BLaER1 (cell line): Measurements from ENCODE around the gene TSPAN32.

ENCODE experiments used
- H3K27ac ChIP-seq: shearing (Covaris generic); formaldehyde crosslinking; 2 replicates; pipeline ENCODE4 v1.8.1; 2022
- H3K27me3 ChIP-seq: shearing (Covaris generic); formaldehyde crosslinking; 2 replicates; pipeline ENCODE4 v1.8.1; 2022
- H3K36me3 ChIP-seq: shearing (Covaris generic); formaldehyde crosslinking; 2 replicates; pipeline ENCODE4 v1.8.1; 2022
- H3K4me1 ChIP-seq: shearing (Covaris generic); formaldehyde crosslinking; 2 replicates; pipeline ENCODE4 v1.8.1; 2022
- H3K4me2 ChIP-seq: shearing (Covaris generic); formaldehyde crosslinking; 2 replicates; pipeline ENCODE4 v1.8.1; 2022
- H3K4me3 ChIP-seq: shearing (Covaris generic); formaldehyde crosslinking; 2 replicates; pipeline ENCODE4 v1.8.1; 2022
- H3K9ac ChIP-seq: shearing (Covaris generic); formaldehyde crosslinking; 2 replicates; pipeline ENCODE4 v1.8.1; 2022
- H3K9me3 ChIP-seq: shearing (Covaris generic); formaldehyde crosslinking; 2 replicates; pipeline ENCODE4 v1.8.1; 2022
- H4K20me1 ChIP-seq: shearing (Covaris generic); formaldehyde crosslinking; 2 replicates; pipeline ENCODE4 v1.8.1; 2022
- Cebpa-rat ChIP-seq: shearing (Covaris generic); IDR thresholded peaks from 2 replicates; pipeline ENCODE4 v1.8.1; 2022

Gene TSPAN32

DNA sequence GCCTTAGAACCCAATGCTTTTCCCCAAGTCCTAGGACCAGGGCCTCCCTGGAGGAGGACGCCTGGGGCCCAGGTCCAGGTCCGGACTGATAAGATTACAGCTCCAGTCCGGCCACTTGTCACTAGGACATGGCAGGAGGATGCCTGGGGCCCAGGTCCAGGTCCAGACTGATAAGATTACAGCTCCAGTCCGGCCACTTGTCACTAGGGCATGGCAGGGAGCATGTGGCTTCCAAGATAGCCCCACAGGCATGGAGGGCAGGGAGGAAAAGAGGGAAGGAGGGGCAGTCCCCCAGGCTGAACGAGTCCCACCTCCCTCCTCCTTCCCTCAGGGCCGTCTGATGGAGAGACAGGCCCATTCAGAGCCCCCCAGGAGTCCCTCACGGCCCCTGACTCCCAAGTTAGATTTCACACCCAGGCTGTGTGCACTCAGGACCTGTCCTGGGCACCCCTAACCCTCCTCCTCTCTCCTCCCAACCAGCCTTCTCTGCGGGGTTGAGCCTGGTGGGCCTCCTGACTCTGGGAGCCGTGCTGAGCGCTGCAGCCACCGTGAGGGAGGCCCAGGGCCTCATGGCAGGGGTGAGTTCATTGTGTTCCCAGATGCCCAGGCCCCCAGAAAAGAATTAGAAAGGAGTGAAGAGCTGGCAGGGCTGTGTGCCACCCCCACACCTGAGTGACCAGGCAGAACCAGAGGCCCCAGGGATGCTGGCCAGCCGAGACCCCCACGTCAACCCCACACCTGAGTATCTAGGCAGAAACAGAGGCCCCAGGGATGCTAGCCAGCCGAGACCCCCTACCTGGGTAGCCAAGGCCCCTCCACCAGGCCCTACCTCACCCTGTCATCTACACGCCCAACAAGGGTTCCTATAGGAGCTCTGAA, 2.1 kb downstream of the TSPAN32 start:
- Histone ChIP-seq H3K4me1 (peaks cover 86% of the 10 kb centered on the region), H3K9me3 (no peaks in the 10 kb centered on the region), H3K9ac (no peak overlapping the region), H3K4me3 (no peak overlapping the region), H3K36me3 (no peaks in the 10 kb centered on the region), H3K27me3 (no peaks in the 10 kb centered on the region; the same call in 1 of the 2 replicates), H4K20me1 (peaks cover 24% of the 10 kb centered on the region; the same call in 1 of the 2 replicates), H3K4me2 (peak overlapping the region; percentile 91), H3K27ac (no peak overlapping the region)
- no peak for TF ChIP-seq Cebpa-rat

DNA sequence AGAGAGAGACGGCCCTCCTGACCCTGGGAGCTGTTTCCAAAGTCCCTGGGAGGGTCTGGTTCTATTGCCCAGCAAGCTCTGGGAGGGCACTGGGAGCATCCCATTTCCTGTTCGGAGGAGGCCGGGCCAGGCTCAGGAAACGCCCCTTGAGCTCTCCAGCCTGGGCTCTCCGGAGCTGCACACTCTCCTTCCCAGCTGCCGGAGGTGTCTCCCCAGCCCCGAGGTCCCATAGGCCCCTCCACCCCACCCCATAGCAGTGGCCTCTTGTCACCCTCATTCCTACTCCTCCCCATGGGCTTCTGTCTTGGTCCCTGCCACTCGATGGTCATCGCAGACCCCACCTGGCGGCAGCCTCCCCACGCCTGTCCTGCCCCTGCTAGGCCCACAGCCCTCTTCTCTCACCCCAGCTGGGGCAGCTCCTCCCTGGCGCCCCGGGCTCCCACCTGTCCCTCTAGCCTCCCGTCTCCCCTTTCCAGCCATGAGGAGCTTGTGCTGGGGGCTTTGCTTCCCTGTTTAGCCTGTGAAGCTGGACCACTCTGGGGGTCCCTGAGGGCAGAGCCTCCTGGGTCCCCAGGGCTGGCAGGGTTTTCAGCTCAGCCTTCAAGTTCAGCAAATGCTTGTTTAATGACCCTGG, 2.8 kb downstream of the TSPAN32 start:
- Histone ChIP-seq H4K20me1 (peaks cover 21% of the 10 kb centered on the region; the same call in 1 of the 2 replicates), H3K4me1 (peaks cover 78% of the 10 kb centered on the region), H3K9ac (peak overlapping the region; percentile 43; the same call in 1 of the 2 replicates), H3K4me2 (peak overlapping the region; percentile 71; the same call in 1 of the 2 replicates), H3K36me3 (no peaks in the 10 kb centered on the region), H3K27me3 (no peaks in the 10 kb centered on the region; the same call in 1 of the 2 replicates), H3K27ac (no peak overlapping the region), H3K4me3 (no peak overlapping the region), H3K9me3 (no peaks in the 10 kb centered on the region)
- TF ChIP-seq Cebpa-rat = no peak

DNA sequence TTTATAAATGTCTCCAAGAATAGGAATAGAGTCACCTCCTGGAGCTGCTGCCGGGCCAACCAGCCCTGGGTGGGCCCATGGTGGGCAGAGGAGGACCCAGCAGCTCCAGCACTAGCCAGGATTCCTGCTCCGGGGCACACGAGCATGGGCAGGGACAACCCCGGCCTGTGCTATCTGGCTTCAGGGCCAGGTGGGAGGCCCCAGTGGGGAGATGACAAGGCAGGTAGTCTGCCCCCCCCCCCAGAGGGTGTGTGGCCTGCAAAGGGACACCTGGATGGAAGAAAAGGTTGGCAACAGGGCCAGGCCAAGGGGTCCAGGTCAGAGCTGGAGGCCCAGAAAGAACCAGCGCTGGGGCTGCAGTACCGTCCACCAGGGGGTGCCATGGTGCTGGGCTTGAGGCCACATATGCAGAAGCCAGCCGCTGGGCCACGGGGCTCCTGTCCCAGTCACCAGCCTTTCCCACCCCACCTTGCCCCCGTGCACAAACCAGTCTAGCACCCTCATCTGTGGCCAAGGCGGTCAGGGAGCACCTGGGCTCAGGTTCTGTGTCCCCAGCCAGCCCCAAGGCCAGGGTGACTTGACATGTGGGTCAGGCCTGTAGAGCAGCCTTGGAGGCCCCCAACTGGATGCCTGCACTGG, 3.4 kb downstream of the TSPAN32 start:
- Histone ChIP-seq H3K9ac (peak overlapping the region; percentile 43; the same call in 1 of the 2 replicates), H4K20me1 (peaks cover 21% of the 10 kb centered on the region; the same call in 1 of the 2 replicates), H3K27ac (no peak overlapping the region), H3K36me3 (no peaks in the 10 kb centered on the region), H3K4me1 (peaks cover 75% of the 10 kb centered on the region), H3K4me3 (no peak overlapping the region), H3K4me2 (peak overlapping the region; percentile 71), H3K9me3 (no peaks in the 10 kb centered on the region), H3K27me3 (no peaks in the 10 kb centered on the region; the same call in 1 of the 2 replicates)
- TF ChIP-seq Cebpa-rat = no peak

DNA sequence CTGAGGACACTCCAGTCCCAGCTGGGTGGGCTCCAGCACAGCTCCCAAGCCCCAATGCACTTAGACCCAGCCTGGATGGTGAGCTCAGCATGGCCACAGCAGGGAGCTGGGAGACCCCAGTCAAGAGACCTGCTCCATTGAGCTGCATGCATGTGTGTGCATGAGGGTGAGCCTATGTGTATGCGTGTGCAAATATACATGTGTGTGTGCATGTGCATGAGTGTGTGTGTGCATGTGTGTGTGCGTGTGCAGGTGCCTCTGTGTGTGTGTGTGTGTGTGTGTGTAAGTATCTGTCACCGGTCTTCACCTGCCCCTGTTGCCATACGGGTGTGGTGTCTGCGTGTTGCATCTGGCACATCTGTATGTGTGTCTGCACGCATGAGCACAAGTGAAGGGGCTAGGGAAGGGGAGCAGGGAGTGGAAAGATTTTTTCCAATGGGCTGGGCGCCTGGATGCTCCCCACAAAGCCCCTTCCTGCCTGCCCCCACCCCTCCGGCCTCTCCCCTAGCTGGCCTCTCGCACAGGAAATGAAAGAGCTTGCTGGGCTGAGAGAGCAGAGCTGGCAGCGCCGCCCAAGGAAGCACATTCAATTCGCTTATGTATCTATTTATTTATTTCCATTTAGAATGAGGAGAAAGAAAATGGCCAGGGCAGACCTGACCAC, 4.1 kb downstream of the TSPAN32 start:
- peaks cover 15% of the 10 kb centered on the region; the same call in 1 of the 2 replicates for H4K20me1 ChIP-seq
- no peaks in the 10 kb centered on the region for H3K36me3 ChIP-seq
- no peak overlapping the region for H3K4me3 ChIP-seq
- H3K27ac ChIP-seq = peak overlapping the region; percentile 44; the same call in 1 of the 2 replicates
- H3K9ac ChIP-seq = no peak overlapping the region
- peaks cover 68% of the 10 kb centered on the region for H3K4me1 ChIP-seq
- no peaks in the 10 kb centered on the region for H3K9me3 ChIP-seq
- H3K27me3 ChIP-seq = no peaks in the 10 kb centered on the region; the same call in 1 of the 2 replicates
- peak overlapping the region; percentile 71 for H3K4me2 ChIP-seq
- no peak for TF ChIP-seq Cebpa-rat

DNA sequence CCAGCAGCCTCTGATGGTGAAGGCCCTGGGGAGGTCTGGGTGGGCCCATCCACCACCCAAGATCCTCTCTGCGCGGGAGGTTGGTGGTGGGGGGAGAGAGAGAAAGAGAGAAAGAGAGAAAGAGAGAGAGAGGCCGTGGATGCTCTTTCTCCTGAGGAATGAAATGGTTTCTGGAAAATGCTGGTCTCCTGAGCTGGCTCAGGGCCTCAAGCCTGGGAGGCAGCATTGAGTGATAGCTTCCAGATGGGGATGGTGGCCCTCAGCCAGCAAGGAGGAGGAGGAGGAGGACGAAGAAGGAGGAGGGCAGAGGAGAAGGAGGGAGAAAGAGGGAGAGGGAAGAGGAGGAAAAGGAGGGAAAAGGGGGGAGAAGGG, 4.6 kb downstream of the TSPAN32 start:
- Histone ChIP-seq H3K4me3 (no peak overlapping the region), H3K27me3 (no peaks in the 10 kb centered on the region; the same call in 1 of the 2 replicates), H3K4me1 (peaks cover 63% of the 10 kb centered on the region), H3K27ac (peak overlapping the region; percentile 44; the same call in 1 of the 2 replicates), H3K9ac (no peak overlapping the region), H4K20me1 (peaks cover 9% of the 10 kb centered on the region; the same call in 1 of the 2 replicates), H3K9me3 (no peaks in the 10 kb centered on the region), H3K4me2 (peak overlapping the region; percentile 71), H3K36me3 (no peaks in the 10 kb centered on the region)
- no peak for TF ChIP-seq Cebpa-rat

DNA sequence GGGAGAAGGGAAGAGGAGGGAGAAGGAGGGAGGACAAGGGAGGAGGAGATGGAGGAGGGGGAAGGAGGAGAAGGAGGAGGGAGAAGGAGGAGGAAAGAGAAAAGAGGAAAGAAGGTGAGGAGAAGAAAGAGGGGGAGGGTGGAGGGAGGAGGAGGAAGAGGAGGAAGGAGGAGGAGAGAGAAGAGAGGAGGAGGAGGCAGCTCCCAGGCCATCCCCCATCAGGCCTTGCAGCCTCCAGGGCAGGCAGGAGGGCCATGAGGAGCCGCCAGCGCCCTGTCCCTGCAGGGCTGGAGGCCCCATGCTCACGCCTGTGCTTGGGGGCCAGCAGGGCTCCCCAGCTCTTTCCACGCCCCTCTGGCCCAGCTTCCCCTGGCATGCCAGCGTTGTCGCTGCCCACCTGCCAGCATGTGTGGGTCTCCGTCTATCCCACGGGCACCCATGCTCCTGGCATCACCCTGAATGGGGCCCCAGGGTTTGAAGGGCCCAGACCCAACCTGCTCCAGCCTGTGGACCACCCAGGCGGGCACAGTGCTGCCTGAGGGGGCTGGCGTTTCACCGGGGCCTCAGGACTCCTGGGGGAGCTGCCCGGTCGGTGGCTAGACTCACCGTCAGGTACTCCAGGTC, 5.2 kb downstream of the TSPAN32 start:
- H3K9me3 ChIP-seq = no peaks in the 10 kb centered on the region
- H3K4me3 ChIP-seq = no peak overlapping the region
- H3K4me2 ChIP-seq = peak overlapping the region; percentile 61
- H3K4me1 ChIP-seq = peaks cover 58% of the 10 kb centered on the region
- peak overlapping the region; percentile 41; the same call in 1 of the 2 replicates for H3K27ac ChIP-seq
- no peaks in the 10 kb centered on the region for H3K36me3 ChIP-seq
- peaks cover 5% of the 10 kb centered on the region; the same call in 1 of the 2 replicates for H4K20me1 ChIP-seq
- 0 out of 2 replicates have a peak overlapping the region, but pooled peaks have one; percentile 19 for H3K9ac ChIP-seq
- H3K27me3 ChIP-seq = no peaks in the 10 kb centered on the region; the same call in 1 of the 2 replicates
- TF ChIP-seq Cebpa-rat = no peak

DNA sequence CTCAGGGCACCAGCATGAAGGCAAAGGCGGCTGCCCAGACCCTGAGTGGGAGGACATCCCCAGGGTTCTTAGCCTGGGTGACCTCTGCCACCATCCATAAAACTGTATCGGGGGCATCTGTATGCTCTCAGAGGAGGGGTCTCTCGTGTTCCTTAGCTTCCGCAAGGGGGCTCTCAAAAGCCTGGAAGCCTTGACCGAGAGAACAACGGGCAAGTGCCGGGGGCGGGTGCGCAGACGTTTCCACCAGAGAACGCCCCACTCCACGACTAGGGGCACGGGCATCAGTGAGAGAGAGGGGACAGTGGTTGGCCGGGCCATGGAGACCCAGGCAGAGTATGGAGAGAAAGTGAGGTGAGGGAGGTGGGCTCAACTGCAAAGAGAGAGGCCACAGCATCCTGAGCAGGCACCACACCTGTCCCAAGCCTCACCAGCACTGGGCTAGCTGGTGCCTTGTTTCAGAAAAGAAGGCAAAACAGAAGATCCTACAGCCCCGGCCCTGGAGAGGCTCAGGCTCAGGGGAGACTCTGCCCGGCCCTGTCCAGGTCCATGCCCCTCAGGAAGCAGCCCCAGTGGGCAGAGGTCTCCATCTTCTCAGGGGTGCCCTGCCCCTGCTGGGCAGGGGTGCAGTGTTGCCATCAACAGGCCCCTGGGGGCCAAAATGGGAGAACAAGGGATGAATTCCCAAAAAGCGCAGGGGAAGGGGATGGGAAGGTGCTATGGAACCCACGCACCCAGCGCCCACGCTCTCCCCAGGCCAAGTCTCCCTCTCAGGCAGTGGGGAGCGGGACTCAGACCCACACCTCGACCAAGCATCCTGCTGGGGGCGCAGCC, 5.9 kb downstream of the TSPAN32 start:
- H3K27ac ChIP-seq = peak overlapping the region; percentile 41; the same call in 1 of the 2 replicates

DNA sequence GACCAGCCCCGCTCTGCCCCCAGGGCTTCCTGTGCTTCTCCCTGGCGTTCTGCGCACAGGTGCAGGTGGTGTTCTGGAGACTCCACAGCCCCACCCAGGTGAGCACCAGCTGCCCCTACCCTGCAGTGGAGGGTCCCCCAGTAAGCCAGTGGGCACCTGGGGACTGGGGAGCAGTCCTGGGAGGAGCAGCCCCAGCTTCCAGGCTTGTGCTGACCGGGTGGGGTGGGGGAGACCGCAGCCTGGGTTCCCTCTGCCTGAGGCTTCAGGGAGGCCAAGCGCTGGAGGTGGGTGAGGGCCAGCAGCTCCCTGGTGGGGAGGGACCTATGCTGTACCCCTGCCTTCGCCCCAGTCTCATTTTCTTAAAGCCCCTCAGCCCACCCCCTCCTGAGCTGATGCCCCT, 6.9 kb downstream of the TSPAN32 start:
- Histone ChIP-seq H3K9me3 (no peaks in the 10 kb centered on the region), H3K9ac (no peak overlapping the region), H3K27ac (no peak overlapping the region), H4K20me1 (no peaks in the 10 kb centered on the region), H3K4me3 (no peak overlapping the region), H3K4me2 (no peak overlapping the region), H3K36me3 (no peaks in the 10 kb centered on the region), H3K4me1 (peaks cover 48% of the 10 kb centered on the region), H3K27me3 (no peaks in the 10 kb centered on the region)
- no peak for TF ChIP-seq Cebpa-rat

More for the DNA sequence above, 5.9 kb downstream of the TSPAN32 start:
- H3K4me3 ChIP-seq = no peak overlapping the region
- no peak overlapping the region for H3K9ac ChIP-seq
- H3K36me3 ChIP-seq = no peaks in the 10 kb centered on the region
- no peaks in the 10 kb centered on the region; the same call in 1 of the 2 replicates for H3K27me3 ChIP-seq
- no peak for TF ChIP-seq Cebpa-rat
- H4K20me1 ChIP-seq = peaks cover 3% of the 10 kb centered on the region; the same call in 1 of the 2 replicates
- H3K9me3 ChIP-seq = no peaks in the 10 kb centered on the region
- H3K4me1 ChIP-seq = peaks cover 50% of the 10 kb centered on the region
- peak overlapping the region; percentile 61 for H3K4me2 ChIP-seq
